NCI-H1105 treated with DMSO at 0.1 percent for 48 hours (cell line): ENCODE results near the gene RAPSN.

Experiments used
- DNase-seq: peaks from one replicate; lab custom pipeline; 2025; lab: John Stamatoyannopoulos, UW

The RAPSN gene

GRCh38 chr11:47390422-47390760 is 58.5 kb downstream of the RAPSN start:
- no peak for DNase-seq

GRCh38 chr11:47389577-47390421 is 59.1 kb downstream of the RAPSN start:
- DNase-seq = no peak

GRCh38 chr11:47388697-47389576 is 60.0 kb downstream of the RAPSN start:
- no peak for DNase-seq

GRCh38 chr11:47387944-47388696 is 60.8 kb downstream of the RAPSN start:
- no peak for DNase-seq
